ENCODE measurements around the gene ADAMTS12.

Gene ADAMTS12

DNA sequence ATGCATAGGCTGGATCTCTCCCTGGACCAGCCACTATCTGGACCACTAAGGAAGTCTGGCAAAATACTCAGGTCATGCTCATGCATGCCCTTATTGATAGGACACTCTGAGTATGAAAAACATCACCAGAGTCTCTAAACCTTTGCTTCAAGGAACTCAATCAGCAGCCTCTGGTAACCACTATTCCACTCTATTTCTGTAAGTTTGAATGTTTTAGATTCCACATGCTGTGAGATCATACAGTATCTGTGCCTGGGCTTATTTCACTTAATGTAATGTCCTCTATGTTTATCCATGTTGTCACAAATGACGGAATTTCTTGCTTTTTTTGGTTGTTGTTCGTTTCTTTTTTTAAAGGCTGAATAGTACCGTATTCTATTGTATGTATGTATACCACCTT, 382.8 kb downstream of the ADAMTS12 start:
- Histone ChIP-seq H3K27me3 (ENCODE audit: insufficient read depth, low read length) (no peaks in the 10 kb centered on the region), H3K4me1 (ENCODE audit: insufficient read depth, low read length) (no peaks in the 10 kb centered on the region), H2AFZ (ENCODE audit: low read depth, low read length) (no peak overlapping the region), H3K9me3 (ENCODE audit: low read length) (no peaks in the 10 kb centered on the region), H3K36me3 (ENCODE audit: insufficient read depth, low read length) (no peaks in the 10 kb centered on the region), H3K4me3 (ENCODE audit: low read length) (no peak overlapping the region)

GRCh38 chr5:33507426-33507825, 384.4 kb downstream of the ADAMTS12 start:
- Histone ChIP-seq H3K4me3 (ENCODE audit: low read length) (no peak overlapping the region), H3K9me3 (ENCODE audit: low read length) (peaks cover 3% of the 10 kb centered on the region), H3K27me3 (ENCODE audit: insufficient read depth, low read length) (no peaks in the 10 kb centered on the region), H2AFZ (ENCODE audit: low read depth, low read length) (no peak overlapping the region), H3K4me1 (ENCODE audit: insufficient read depth, low read length) (no peaks in the 10 kb centered on the region), H3K36me3 (ENCODE audit: insufficient read depth, low read length) (no peaks in the 10 kb centered on the region)

- Histone ChIP-seq H3K36me3 (ENCODE audit: insufficient read depth, low read length) (no peaks in the 10 kb centered on the region), H3K9me3 (ENCODE audit: low read length) (peaks cover 3% of the 10 kb centered on the region), H2AFZ (ENCODE audit: low read depth, low read length) (no peak overlapping the region), H3K4me3 (ENCODE audit: low read length) (no peak overlapping the region), H3K4me1 (ENCODE audit: insufficient read depth, low read length) (no peaks in the 10 kb centered on the region), H3K27me3 (ENCODE audit: insufficient read depth, low read length) (no peaks in the 10 kb centered on the region)
These were observed 387.2 kb downstream of the ADAMTS12 start for GRCh38 chr5:33504570-33504969.

DNA sequence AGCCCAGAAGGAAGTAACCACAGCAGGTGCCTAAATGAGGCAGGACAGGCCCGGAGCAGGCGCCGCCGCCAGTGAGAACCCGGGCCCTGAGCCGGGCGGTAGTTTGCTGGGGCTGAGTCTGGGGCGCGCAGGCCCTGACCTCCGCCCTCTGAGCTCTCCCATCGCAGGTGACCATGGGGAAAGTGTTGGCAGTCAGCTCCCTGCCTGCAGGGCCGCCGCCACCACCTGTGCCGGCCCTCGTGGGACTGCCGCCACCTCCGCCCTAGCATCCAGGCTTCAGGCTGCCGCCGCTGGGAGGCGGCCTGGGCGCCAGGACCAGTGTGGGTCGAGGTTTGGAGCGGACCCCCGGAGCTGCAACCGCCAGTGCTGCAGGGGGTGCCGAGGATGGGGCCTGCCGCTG, 389.9 kb downstream of the ADAMTS12 start:
- H3K4me1 ChIP-seq (ENCODE audit: insufficient read depth, low read length), result no peaks in the 10 kb centered on the region
- H3K36me3 ChIP-seq (ENCODE audit: insufficient read depth, low read length), result no peaks in the 10 kb centered on the region
- no peaks in the 10 kb centered on the region for H3K27me3 ChIP-seq (ENCODE audit: insufficient read depth, low read length)
- H3K4me3 ChIP-seq (ENCODE audit: low read length), result no peak overlapping the region
- no peak overlapping the region for H2AFZ ChIP-seq (ENCODE audit: low read depth, low read length)
- H3K9me3 ChIP-seq (ENCODE audit: low read length), result peaks cover 3% of the 10 kb centered on the region

- Histone ChIP-seq H3K27me3 (ENCODE audit: insufficient read depth, low read length) (no peaks in the 10 kb centered on the region), H3K9me3 (ENCODE audit: low read length) (peaks cover 3% of the 10 kb centered on the region), H2AFZ (ENCODE audit: low read depth, low read length) (no peak overlapping the region), H3K4me3 (ENCODE audit: low read length) (no peak overlapping the region), H3K36me3 (ENCODE audit: insufficient read depth, low read length) (no peaks in the 10 kb centered on the region), H3K4me1 (ENCODE audit: insufficient read depth, low read length) (no peaks in the 10 kb centered on the region)
These were observed 390.5 kb downstream of the ADAMTS12 start for GRCh38 chr5:33501260-33501659.

DNA sequence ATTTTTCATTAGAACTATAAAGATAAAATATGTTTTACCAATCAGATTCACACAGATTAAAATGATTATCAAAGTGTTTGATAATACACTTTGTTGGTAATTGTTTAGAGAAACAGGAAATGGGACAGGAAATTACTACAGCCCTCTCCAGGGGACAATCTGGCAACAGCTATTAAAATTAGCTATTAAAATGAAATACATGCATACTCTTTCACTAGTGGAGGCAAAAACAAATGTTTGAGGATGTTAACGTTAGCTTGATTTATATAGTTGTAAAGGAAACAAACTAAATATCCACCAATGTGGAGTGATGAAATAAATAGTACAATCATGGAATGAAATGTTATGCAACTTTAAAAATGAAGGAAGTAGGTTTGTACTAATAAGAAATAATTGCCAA, 397.3 kb downstream of the ADAMTS12 start:
- H2AFZ ChIP-seq (ENCODE audit: low read depth, low read length), result no peak overlapping the region
- H3K36me3 ChIP-seq (ENCODE audit: insufficient read depth, low read length), result no peaks in the 10 kb centered on the region
- no peaks in the 10 kb centered on the region for H3K27me3 ChIP-seq (ENCODE audit: insufficient read depth, low read length)
- no peaks in the 10 kb centered on the region for H3K9me3 ChIP-seq (ENCODE audit: low read length)
- H3K4me3 ChIP-seq (ENCODE audit: low read length), result no peak overlapping the region
- H3K4me1 ChIP-seq (ENCODE audit: insufficient read depth, low read length), result peaks cover 20% of the 10 kb centered on the region

GRCh38 chr5:33491941-33492340, 399.8 kb downstream of the ADAMTS12 start:
- H3K36me3 ChIP-seq (ENCODE audit: insufficient read depth, low read length), result no peaks in the 10 kb centered on the region
- peaks cover 20% of the 10 kb centered on the region for H3K4me1 ChIP-seq (ENCODE audit: insufficient read depth, low read length)
- H2AFZ ChIP-seq (ENCODE audit: low read depth, low read length), result no peak overlapping the region
- H3K27me3 ChIP-seq (ENCODE audit: insufficient read depth, low read length), result no peaks in the 10 kb centered on the region
- H3K4me3 ChIP-seq (ENCODE audit: low read length), result no peak overlapping the region
- no peaks in the 10 kb centered on the region for H3K9me3 ChIP-seq (ENCODE audit: low read length)

DNA sequence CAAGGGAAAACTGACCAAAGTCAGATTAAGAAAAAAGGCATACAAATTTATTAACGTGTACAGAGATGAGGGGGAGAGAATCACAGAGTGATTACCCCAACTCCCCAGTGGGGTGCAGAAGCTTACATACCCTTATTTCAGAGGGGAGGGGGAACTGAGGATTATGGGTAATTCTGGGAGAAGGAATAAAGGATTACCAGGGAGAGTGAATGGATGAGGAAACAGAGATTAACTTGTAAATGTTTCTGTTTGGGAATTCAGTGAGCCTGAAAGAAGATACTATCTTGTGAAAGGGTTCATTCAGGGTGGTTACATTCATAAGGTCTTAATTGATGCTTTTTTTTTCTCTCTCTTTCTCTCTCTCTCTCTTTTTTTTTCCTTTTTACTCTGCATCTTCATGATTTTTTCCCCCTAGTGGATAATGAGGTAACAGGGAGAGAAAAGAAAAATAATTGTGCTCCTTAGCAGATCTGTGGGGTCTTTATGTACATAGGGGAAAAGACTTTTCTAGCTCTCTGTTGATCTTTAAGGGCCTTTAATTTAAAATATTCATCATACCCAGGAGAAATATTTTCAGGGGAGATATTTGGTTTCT, 401.6 kb downstream of the ADAMTS12 start:
- H3K27me3 ChIP-seq (ENCODE audit: insufficient read depth, low read length), result no peaks in the 10 kb centered on the region
- H3K36me3 ChIP-seq (ENCODE audit: insufficient read depth, low read length), result no peaks in the 10 kb centered on the region
- no peak overlapping the region for H2AFZ ChIP-seq (ENCODE audit: low read depth, low read length)
- no peak overlapping the region for H3K4me3 ChIP-seq (ENCODE audit: low read length)
- no peaks in the 10 kb centered on the region for H3K9me3 ChIP-seq (ENCODE audit: low read length)
- peaks cover 20% of the 10 kb centered on the region for H3K4me1 ChIP-seq (ENCODE audit: insufficient read depth, low read length)

GRCh38 chr5:33489481-33490067, 402.2 kb downstream of the ADAMTS12 start:
- H3K4me1 ChIP-seq (ENCODE audit: insufficient read depth, low read length), result peaks cover 20% of the 10 kb centered on the region
- H3K9me3 ChIP-seq (ENCODE audit: low read length), result no peaks in the 10 kb centered on the region
- no peaks in the 10 kb centered on the region for H3K36me3 ChIP-seq (ENCODE audit: insufficient read depth, low read length)
- H2AFZ ChIP-seq (ENCODE audit: low read depth, low read length), result no peak overlapping the region
- no peaks in the 10 kb centered on the region for H3K27me3 ChIP-seq (ENCODE audit: insufficient read depth, low read length)
- no peak overlapping the region for H3K4me3 ChIP-seq (ENCODE audit: low read length)

DNA sequence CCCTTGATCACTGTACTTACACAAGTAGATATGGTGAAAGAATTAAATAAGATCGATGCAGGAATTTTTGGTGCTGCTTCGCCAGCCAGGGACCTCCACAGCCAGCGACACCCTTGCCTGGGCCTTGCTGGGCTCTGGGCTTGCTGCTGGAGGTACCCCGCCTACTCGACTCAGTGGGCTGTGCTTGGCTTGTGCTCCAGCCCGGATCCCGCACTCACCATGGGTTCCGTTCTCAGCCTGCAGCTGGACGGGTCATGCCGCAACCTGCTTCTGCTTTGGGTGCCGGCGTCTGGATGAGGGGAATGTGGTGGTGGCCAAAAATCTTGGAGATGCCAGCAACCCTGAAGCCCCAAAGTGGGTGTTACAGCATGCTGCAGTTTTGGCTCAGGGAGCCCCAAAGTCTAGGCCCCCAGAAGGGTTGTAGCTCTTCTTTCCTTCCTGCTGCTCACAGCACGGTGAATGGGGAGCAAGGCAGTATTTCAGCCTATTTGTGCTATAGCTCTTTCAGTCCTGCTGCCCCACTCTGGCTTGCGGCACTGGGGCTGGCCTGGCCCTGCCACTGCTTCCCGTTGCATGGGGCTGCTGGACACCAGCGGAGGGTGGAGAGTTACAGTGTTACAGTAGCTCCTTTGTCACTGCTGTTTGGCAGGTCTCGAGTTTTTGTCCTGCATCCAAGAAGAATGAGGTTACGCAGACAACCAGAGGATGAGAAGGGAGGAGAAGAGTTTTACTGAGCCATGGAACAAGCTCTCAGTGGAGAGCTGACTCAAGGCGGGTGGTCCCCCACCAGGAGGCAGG, 403.0 kb downstream of the ADAMTS12 start:
- Histone ChIP-seq H3K9me3 (ENCODE audit: low read length) (no peaks in the 10 kb centered on the region), H3K4me1 (ENCODE audit: insufficient read depth, low read length) (peaks cover 12% of the 10 kb centered on the region), H2AFZ (ENCODE audit: low read depth, low read length) (no peak overlapping the region), H3K4me3 (ENCODE audit: low read length) (no peak overlapping the region), H3K27me3 (ENCODE audit: insufficient read depth, low read length) (no peaks in the 10 kb centered on the region), H3K36me3 (ENCODE audit: insufficient read depth, low read length) (no peaks in the 10 kb centered on the region)

GRCh38 chr5:33487236-33487635, 404.6 kb downstream of the ADAMTS12 start:
- Histone ChIP-seq H3K9me3 (ENCODE audit: low read length) (no peaks in the 10 kb centered on the region), H3K36me3 (ENCODE audit: insufficient read depth, low read length) (no peaks in the 10 kb centered on the region), H3K27me3 (ENCODE audit: insufficient read depth, low read length) (no peaks in the 10 kb centered on the region), H3K4me1 (ENCODE audit: insufficient read depth, low read length) (peaks cover 6% of the 10 kb centered on the region), H2AFZ (ENCODE audit: low read depth, low read length) (no peak overlapping the region), H3K4me3 (ENCODE audit: low read length) (no peak overlapping the region)

DNA sequence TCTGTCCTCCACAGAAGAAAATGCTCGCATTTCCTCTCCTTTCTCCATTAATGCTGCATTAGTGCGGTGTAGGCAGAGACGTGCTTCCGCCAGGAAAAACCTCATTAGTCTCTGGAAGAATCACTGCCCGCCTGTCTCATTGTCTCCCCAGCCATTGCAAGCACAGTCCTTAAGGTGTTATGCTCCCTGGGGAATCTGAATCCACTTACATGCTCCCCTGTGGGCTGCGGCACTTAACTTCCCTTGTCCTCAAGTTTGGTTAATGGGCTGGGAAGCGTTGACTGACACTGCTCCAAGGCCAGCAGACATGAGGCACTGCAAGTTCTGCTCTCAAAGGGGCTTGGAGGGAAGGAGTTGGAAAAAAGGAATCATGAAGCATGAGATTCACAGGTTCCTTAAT, 409.5 kb downstream of the ADAMTS12 start:
- peaks cover 4% of the 10 kb centered on the region for H3K36me3 ChIP-seq (ENCODE audit: insufficient read depth, low read length)
- no peaks in the 10 kb centered on the region for H3K27me3 ChIP-seq (ENCODE audit: insufficient read depth, low read length)
- H3K4me3 ChIP-seq (ENCODE audit: low read length), result no peak overlapping the region
- no peaks in the 10 kb centered on the region for H3K9me3 ChIP-seq (ENCODE audit: low read length)
- H2AFZ ChIP-seq (ENCODE audit: low read depth, low read length), result no peak overlapping the region
- H3K4me1 ChIP-seq (ENCODE audit: insufficient read depth, low read length), result no peaks in the 10 kb centered on the region

DNA sequence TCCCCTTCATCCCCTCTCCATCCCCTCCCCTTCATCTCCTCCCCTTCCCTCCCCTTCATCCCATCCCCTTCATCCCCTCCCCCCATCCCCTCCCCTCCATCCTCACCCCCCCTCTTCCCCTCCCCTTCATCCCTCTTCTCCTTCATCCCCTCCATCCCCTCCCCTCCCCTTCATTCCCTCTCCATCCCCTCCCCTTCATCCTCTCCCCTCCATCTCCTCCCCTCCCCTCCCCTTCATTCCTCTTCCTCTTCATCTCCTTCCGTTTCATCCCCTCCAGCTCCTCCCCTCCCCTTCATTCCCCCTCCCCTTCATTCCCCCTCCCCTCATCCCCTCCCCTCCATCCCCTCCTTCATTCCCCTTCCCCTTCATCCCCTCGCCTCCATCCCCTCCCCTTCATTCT, 410.9 kb downstream of the ADAMTS12 start:
- peaks cover 17% of the 10 kb centered on the region for H3K36me3 ChIP-seq (ENCODE audit: insufficient read depth, low read length)
- H3K9me3 ChIP-seq (ENCODE audit: low read length), result peaks cover 6% of the 10 kb centered on the region
- no peak overlapping the region for H2AFZ ChIP-seq (ENCODE audit: low read depth, low read length)
- H3K4me1 ChIP-seq (ENCODE audit: insufficient read depth, low read length), result no peaks in the 10 kb centered on the region
- no peaks in the 10 kb centered on the region for H3K27me3 ChIP-seq (ENCODE audit: insufficient read depth, low read length)
- no peak overlapping the region for H3K4me3 ChIP-seq (ENCODE audit: low read length)

All from neuron (in vitro differentiated cells).